IgD-negative memory B cell (primary cell): ENCODE results near the gene MIOX. TPM values are rescaled to one million over a fixed set of nuclear protein-coding genes. Genes with fewer than 3 reads are reported as not detected.

Experiments
- H3K27ac Mint-ChIP-seq, 3 donors: one replicate each; pipeline ENCODE4 v1.8.0; 2020 to 2022; ENCODE audit warnings: mild to moderate bottlenecking in 3 of 3, mixed read lengths in 3 of 3, moderate library complexity in 1 of 3
- H3K27me3 Mint-ChIP-seq: one replicate; pipeline ENCODE4 v1.8.0; 2021; ENCODE audit warnings: mixed read lengths
- H3K36me3 Mint-ChIP-seq: one replicate; pipeline ENCODE4 v1.8.0; 2020; ENCODE audit warnings: mild to moderate bottlenecking, mixed read lengths
- H3K4me1 Mint-ChIP-seq, 3 donors: one replicate each; pipeline ENCODE4 v1.8.0; 2020 to 2022; ENCODE audit warnings: mixed read lengths in 3 of 3, mild to moderate bottlenecking in 1 of 3
- H3K4me3 Mint-ChIP-seq, 4 donors: one replicate each; pipeline ENCODE4 v1.8.0; 2020 to 2022; ENCODE audit warnings: mild to moderate bottlenecking in 4 of 4, mixed read lengths in 4 of 4, moderate library complexity in 3 of 4
- H3K9me3 Mint-ChIP-seq, 3 donors: one replicate each; pipeline ENCODE4 v1.8.0; 2020 to 2021; ENCODE audit warnings: mixed read lengths in 3 of 3, mild to moderate bottlenecking in 1 of 3
- polyA plus RNA-seq: library from polyadenylated mRNA; unstranded; fragments of 300-500 nt; fragmentation: Illumina TruSeq; gene quantifications from one replicate; pipeline ENCODE4 v1.2.3, GENCODE V29; 2021

The MIOX gene
- polyA plus RNA-seq, 1 donor from 2014 or later: not detected

GRCh38 chr22:50487290-50488005 is 789 bp downstream of the MIOX start:
- Mint-ChIP-seq H3K9me3 (no peaks in the 10 kb centered on the region), H3K27me3 (peaks cover 9% of the 10 kb centered on the region), H3K36me3 (no peaks in the 10 kb centered on the region), H3K4me3 (peak overlapping the region in 1 of 4 donors; percentile 25), H3K27ac (no peak overlapping the region), H3K4me1 (peaks cover 3 to 7% (median 5%) of the 10 kb centered on the region in 3 donors)

- H3K27me3 Mint-ChIP-seq: peaks cover 7% of the 10 kb centered on the region
- H3K27ac Mint-ChIP-seq: no peak overlapping the region
- H3K4me1 Mint-ChIP-seq: peaks cover 3 to 7% (median 5%) of the 10 kb centered on the region in 3 donors
- H3K9me3 Mint-ChIP-seq: no peaks in the 10 kb centered on the region
- no peak overlapping the region for H3K4me3 Mint-ChIP-seq
- H3K36me3 Mint-ChIP-seq: no peaks in the 10 kb centered on the region
Measured at GRCh38 chr22:50488006-50488677, 1.5 kb downstream of the MIOX start.

GRCh38 chr22:50488886-50489285 is 2.2 kb downstream of the MIOX start:
- no peak overlapping the region for H3K4me3 Mint-ChIP-seq
- no peaks in the 10 kb centered on the region for H3K9me3 Mint-ChIP-seq
- no peak overlapping the region for H3K27ac Mint-ChIP-seq
- H3K27me3 Mint-ChIP-seq: peaks cover 7% of the 10 kb centered on the region
- H3K4me1 Mint-ChIP-seq: peaks cover 3 to 7% (median 5%) of the 10 kb centered on the region in 3 donors
- no peaks in the 10 kb centered on the region for H3K36me3 Mint-ChIP-seq

GRCh38 chr22:50489363-50490243 is 2.9 kb downstream of the MIOX start:
- no peak overlapping the region for H3K27ac Mint-ChIP-seq

GRCh38 chr22:50490531-50491308 is 4.1 kb downstream of the MIOX start:
- peaks cover 4% of the 10 kb centered on the region for H3K27me3 Mint-ChIP-seq
- H3K27ac Mint-ChIP-seq: peak overlapping the region in 1 of 3 donors; percentile 32
- H3K4me1 Mint-ChIP-seq: peaks cover 0 to 7% (median 5%) of the 10 kb centered on the region in 3 donors
- no peaks in the 10 kb centered on the region for H3K36me3 Mint-ChIP-seq
- peak overlapping the region; percentile 8 to 79 (median 36) for H3K4me3 Mint-ChIP-seq
- no peaks in the 10 kb centered on the region for H3K9me3 Mint-ChIP-seq

More at GRCh38 chr22:50489363-50490243, 2.9 kb downstream of the MIOX start:
- Mint-ChIP-seq H3K27me3 (peaks cover 4% of the 10 kb centered on the region), H3K36me3 (no peaks in the 10 kb centered on the region), H3K4me3 (peak overlapping the region in 1 of 4 donors; percentile 22), H3K9me3 (no peaks in the 10 kb centered on the region), H3K4me1 (peaks cover 0 to 7% (median 5%) of the 10 kb centered on the region in 3 donors)

GRCh38 chr22:50497093-50497492 is 10.4 kb downstream of the MIOX start:
- H3K27me3 Mint-ChIP-seq: no peaks in the 10 kb centered on the region
- H3K9me3 Mint-ChIP-seq: no peaks in the 10 kb centered on the region
- H3K4me3 Mint-ChIP-seq: no peak overlapping the region
- H3K4me1 Mint-ChIP-seq: peaks cover 2 to 6% (median 3%) of the 10 kb centered on the region in 3 donors
- H3K27ac Mint-ChIP-seq: no peak overlapping the region
- no peaks in the 10 kb centered on the region for H3K36me3 Mint-ChIP-seq

GRCh38 chr22:50498322-50498890 is 11.7 kb downstream of the MIOX start:
- Mint-ChIP-seq H3K4me1 (peaks cover 3 to 6% (median 3%) of the 10 kb centered on the region in 3 donors), H3K27ac (no peak overlapping the region), H3K9me3 (no peaks in the 10 kb centered on the region), H3K36me3 (no peaks in the 10 kb centered on the region), H3K4me3 (peak overlapping the region in 2 of 4 donors; percentile 37 to 70), H3K27me3 (no peaks in the 10 kb centered on the region)

- H3K36me3 Mint-ChIP-seq: no peaks in the 10 kb centered on the region
- H3K4me1 Mint-ChIP-seq: peaks cover 3 to 6% (median 3%) of the 10 kb centered on the region in 3 donors
- H3K4me3 Mint-ChIP-seq: no peak overlapping the region
- H3K27me3 Mint-ChIP-seq: no peaks in the 10 kb centered on the region
- no peaks in the 10 kb centered on the region for H3K9me3 Mint-ChIP-seq
- H3K27ac Mint-ChIP-seq: peak overlapping the region in 1 of 3 donors; percentile 47
Measured at GRCh38 chr22:50500452-50500851, 13.8 kb downstream of the MIOX start.

- H3K27ac Mint-ChIP-seq: no peak overlapping the region
- peaks cover 3 to 6% (median 3%) of the 10 kb centered on the region in 3 donors for H3K4me1 Mint-ChIP-seq
- no peak overlapping the region for H3K4me3 Mint-ChIP-seq
- no peaks in the 10 kb centered on the region for H3K36me3 Mint-ChIP-seq
- no peaks in the 10 kb centered on the region for H3K27me3 Mint-ChIP-seq
- H3K9me3 Mint-ChIP-seq: no peaks in the 10 kb centered on the region
Measured at GRCh38 chr22:50502096-50502495, 15.4 kb downstream of the MIOX start.

GRCh38 chr22:50502628-50503474 is 16.2 kb downstream of the MIOX start:
- Mint-ChIP-seq H3K27ac (no peak overlapping the region), H3K36me3 (no peaks in the 10 kb centered on the region), H3K4me3 (peak overlapping the region in 1 of 4 donors; percentile 38), H3K27me3 (no peaks in the 10 kb centered on the region), H3K4me1 (peaks cover 3 to 6% (median 5%) of the 10 kb centered on the region in 3 donors), H3K9me3 (no peaks in the 10 kb centered on the region)

- Mint-ChIP-seq H3K27ac (no peak overlapping the region), H3K4me1 (peaks cover 1 to 6% (median 4%) of the 10 kb centered on the region in 3 donors), H3K9me3 (no peaks in the 10 kb centered on the region), H3K36me3 (no peaks in the 10 kb centered on the region), H3K27me3 (no peaks in the 10 kb centered on the region), H3K4me3 (no peak overlapping the region)
Measured at GRCh38 chr22:50503475-50504145, 17.0 kb downstream of the MIOX start.

- Mint-ChIP-seq H3K4me1 (peaks cover 8 to 13% (median 10%) of the 10 kb centered on the region in 3 donors), H3K27me3 (no peaks in the 10 kb centered on the region), H3K27ac (no peak overlapping the region), H3K36me3 (no peaks in the 10 kb centered on the region), H3K9me3 (no peaks in the 10 kb centered on the region), H3K4me3 (no peak overlapping the region)
Measured at GRCh38 chr22:50504369-50505211, 17.9 kb downstream of the MIOX start.
